PC-9 (cell line): ENCODE data around the gene GIT1. TPM values are rescaled to one million over a fixed set of nuclear protein-coding genes. Genes with fewer than 3 reads are reported as not detected.
A peak's percentile ranks its signal among the peaks of the same experiment; 100 is the strongest.

Experiments
- BruUV-seq: library from RNA; stranded (reverse); fragments of 400-500 nt; replicated peaks from 2 replicates; lab custom pipeline; 2021; lab: Mats Ljungman, UMichigan
- CTCF ChIA-PET: fragments of 300-600 bp; sonication (Branson Sonifier 250); formaldehyde crosslinking; loops from one replicate; lab custom pipeline; 2022; ENCODE audit warnings: antibody characterized with exemption; lab: Charles Lee
- POLR2A ChIA-PET: fragments of 300-600 bp; sonication (Branson Sonifier 250); formaldehyde crosslinking; loops from one replicate; lab custom pipeline; 2022; ENCODE audit warnings: antibody characterized with exemption; ENCODE audit not compliant: unreplicated experiment; lab: Charles Lee
- DNase-seq, 2 experiments: peaks; one replicate each; pipeline versions ENCODE4 v3.0.0 to v3.0.0-alpha.2; 2015 to 2022; ENCODE audit warnings: mixed read lengths in 1 of 2
- H2AFZ ChIP-seq: fragments of 200-600 bp; sonication (generic); 2 replicates; pipeline ENCODE4 v1.8.1; 2017; ENCODE audit warnings: antibody characterized with exemption
- H3F3A ChIP-seq: fragments of 200-600 bp; sonication (generic); 2 replicates; pipeline ENCODE4 v1.8.1; 2017; ENCODE audit warnings: antibody characterized with exemption, mild to moderate bottlenecking, low read depth; ENCODE audit not compliant: insufficient read depth
- H3K27ac ChIP-seq: fragments of 200-600 bp; sonication (generic); 2 replicates; pipeline ENCODE4 v1.6.1; 2016; ENCODE audit warnings: mixed run types
- H3K27me3 ChIP-seq: fragments of 200-600 bp; sonication (generic); 2 replicates; pipeline ENCODE4 v1.6.1; 2016; ENCODE audit warnings: low read depth, mixed run types; ENCODE audit not compliant: insufficient read depth
- H3K36me3 ChIP-seq: fragments of 200-600 bp; sonication (generic); 2 replicates; pipeline ENCODE4 v1.6.1; 2016; ENCODE audit warnings: low read depth, mixed run types
- H3K4me1 ChIP-seq: fragments of 200-600 bp; sonication (generic); replicated peaks from 2 replicates; pipeline ENCODE4 v1.6.1; 2016; ENCODE audit warnings: mixed run types; ENCODE audit not compliant: insufficient read depth
- H3K4me2 ChIP-seq: fragments of 200-600 bp; sonication (generic); 2 replicates; pipeline ENCODE4 v1.6.1; 2017; ENCODE audit warnings: mixed run types
- H3K4me3 ChIP-seq: fragments of 200-600 bp; sonication (generic); 2 replicates; pipeline ENCODE4 v1.6.1; 2016; ENCODE audit warnings: mixed run types
- H3K79me2 ChIP-seq: fragments of 200-600 bp; sonication (generic); 2 replicates; pipeline ENCODE4 v1.6.1; 2017; ENCODE audit warnings: low read depth, mixed run types
- H3K9me2 ChIP-seq: fragments of 200-600 bp; sonication (generic); 2 replicates; pipeline ENCODE4 v1.8.1; 2017; ENCODE audit warnings: mild to moderate bottlenecking; ENCODE audit not compliant: insufficient read depth
- H3K9me3 ChIP-seq: fragments of 200-600 bp; sonication (generic); 2 replicates; pipeline ENCODE4 v1.8.1; 2016; ENCODE audit warnings: low read depth; ENCODE audit not compliant: insufficient read depth
- H4K20me1 ChIP-seq: fragments of 200-600 bp; sonication (generic); 2 replicates; pipeline ENCODE4 v1.8.1; 2017; ENCODE audit not compliant: insufficient read depth
- EZH2 ChIP-seq: fragments of 200-600 bp; sonication (generic); IDR thresholded peaks from 2 replicates; pipeline ENCODE4 v1.8.0; 2017; ENCODE audit warnings: antibody characterized with exemption, low read depth
- intact Hi-C: fragments of 100-400 bp; cut with micrococcal nuclease; formaldehyde crosslinking; loops from one replicate; pipeline ENCODE4 v1.10.0; 2022; ENCODE audit not compliant: unreplicated experiment
- total RNA-seq: library from RNA; stranded (reverse); gene quantifications from 2 replicates; pipeline ENCODE4 v1.2.3, GENCODE V29; 2021
- TF ChIP-seq, protein P1 (sequence below): fragments of 200-600 bp; sonication (generic); conservative IDR thresholded peaks from 2 replicates; pipeline ENCODE4 v1.6.1; 2017; ENCODE audit warnings: mixed run types, antibody characterized with exemption, mild to moderate bottlenecking, moderate library complexity

GIT1 gene
- total RNA-seq, 1 experiment from 2014 or later, result 84.8 TPM

DNA sequence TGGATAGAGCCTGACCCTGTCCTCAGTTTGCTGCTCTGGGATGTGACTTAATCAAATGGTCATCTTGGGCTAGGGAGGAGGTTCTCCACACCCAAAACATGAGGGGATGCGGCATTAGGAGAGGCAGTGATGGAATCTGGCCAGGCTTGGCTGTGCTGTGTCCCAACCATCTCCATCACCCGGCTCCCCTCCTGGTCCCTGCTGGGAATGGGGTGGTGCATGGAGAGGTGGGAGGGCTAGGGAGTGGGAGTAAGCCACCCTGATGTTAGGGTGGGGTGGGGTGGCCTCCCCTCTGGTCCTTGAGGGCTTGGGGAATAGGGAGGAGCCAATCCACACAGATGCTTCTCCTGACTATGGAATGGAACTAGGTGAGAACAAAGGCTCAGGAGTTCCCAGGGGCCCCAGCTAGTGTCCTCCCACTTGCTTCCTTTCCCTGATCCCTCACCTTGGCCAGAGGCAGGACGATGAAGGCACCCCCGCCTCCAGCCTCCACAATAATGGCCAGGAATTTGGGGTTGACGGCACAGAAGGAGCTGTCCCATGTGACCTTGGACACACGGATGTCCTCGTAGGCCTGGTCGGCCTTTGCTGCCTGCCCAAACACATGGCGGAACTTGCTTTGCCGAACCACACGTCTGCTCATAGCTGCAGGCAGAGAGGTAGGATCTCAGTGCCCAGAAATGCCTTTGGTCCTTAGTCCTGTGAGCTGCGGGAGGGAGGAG lies 31.5 kb upstream of the GIT1 start:
- DNase-seq, result no peak
- no peaks in the 10 kb centered on the region for H3K36me3 ChIP-seq
- intact Hi-C loops, result no loop called here
- H3K9me2 ChIP-seq, result no peaks in the 10 kb centered on the region
- BruUV-seq, result no TSS peak
- H2AFZ ChIP-seq, result no peak overlapping the region
- H3F3A ChIP-seq, result peaks cover 15% of the 10 kb centered on the region; the same call in 1 of the 2 replicates
- H3K4me1 ChIP-seq, result peaks cover 58% of the 10 kb centered on the region
- CTCF ChIA-PET, result interaction anchor here (0.6 to 1.8 kb wide), 5 partner anchors 18 to 473 kb away, joined by 3 to 12 read pairs (median 5); no protein-coding TSS in a partner anchor
- peak overlapping the region; percentile 54; the same call in 1 of the 2 replicates for H3K4me2 ChIP-seq
- H4K20me1 ChIP-seq, result no peaks in the 10 kb centered on the region
- TF ChIP-seq, protein P1, sequence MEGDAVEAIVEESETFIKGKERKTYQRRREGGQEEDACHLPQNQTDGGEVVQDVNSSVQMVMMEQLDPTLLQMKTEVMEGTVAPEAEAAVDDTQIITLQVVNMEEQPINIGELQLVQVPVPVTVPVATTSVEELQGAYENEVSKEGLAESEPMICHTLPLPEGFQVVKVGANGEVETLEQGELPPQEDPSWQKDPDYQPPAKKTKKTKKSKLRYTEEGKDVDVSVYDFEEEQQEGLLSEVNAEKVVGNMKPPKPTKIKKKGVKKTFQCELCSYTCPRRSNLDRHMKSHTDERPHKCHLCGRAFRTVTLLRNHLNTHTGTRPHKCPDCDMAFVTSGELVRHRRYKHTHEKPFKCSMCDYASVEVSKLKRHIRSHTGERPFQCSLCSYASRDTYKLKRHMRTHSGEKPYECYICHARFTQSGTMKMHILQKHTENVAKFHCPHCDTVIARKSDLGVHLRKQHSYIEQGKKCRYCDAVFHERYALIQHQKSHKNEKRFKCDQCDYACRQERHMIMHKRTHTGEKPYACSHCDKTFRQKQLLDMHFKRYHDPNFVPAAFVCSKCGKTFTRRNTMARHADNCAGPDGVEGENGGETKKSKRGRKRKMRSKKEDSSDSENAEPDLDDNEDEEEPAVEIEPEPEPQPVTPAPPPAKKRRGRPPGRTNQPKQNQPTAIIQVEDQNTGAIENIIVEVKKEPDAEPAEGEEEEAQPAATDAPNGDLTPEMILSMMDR, result no peak
- no peak for TF ChIP-seq EZH2
- H3K27ac ChIP-seq, result no peak overlapping the region
- no peaks in the 10 kb centered on the region for H3K27me3 ChIP-seq
- H3K9me3 ChIP-seq, result no peaks in the 10 kb centered on the region
- H3K79me2 ChIP-seq, result no peaks in the 10 kb centered on the region
- no peak overlapping the region for H3K4me3 ChIP-seq
- POLR2A ChIA-PET, result interaction anchor here (0.5 to 1.0 kb wide), 5 partner anchors 29 to 909 kb away, joined by 3 to 4 read pairs (median 3); partner anchors contain the start of gene PROCA1

DNA sequence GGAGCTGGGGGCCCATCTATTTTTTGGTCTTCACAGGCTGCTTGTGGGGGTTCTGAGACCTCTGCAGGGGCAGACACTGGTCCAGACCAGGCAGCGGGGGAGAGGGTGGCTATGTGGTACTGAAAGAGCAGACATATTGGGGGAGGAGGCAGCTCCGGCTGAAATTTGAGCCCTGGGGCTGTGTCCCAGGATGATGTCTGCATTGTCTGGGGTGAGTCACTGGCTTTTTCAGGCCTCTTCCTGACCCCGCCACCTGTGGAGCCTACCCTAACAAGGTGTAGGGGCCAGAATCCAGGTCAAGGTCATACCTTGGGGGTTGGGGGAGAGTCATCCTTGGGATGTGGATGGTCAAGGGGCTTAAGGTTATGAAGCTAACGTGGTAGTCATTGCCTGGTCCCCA lies 30.8 kb upstream of the GIT1 start:
- Histone ChIP-seq H3K79me2 (no peaks in the 10 kb centered on the region), H3K9me2 (no peaks in the 10 kb centered on the region), H2AFZ (no peak overlapping the region), H3K4me2 (peak overlapping the region; percentile 54), H3K36me3 (no peaks in the 10 kb centered on the region), H3F3A (peaks cover 15% of the 10 kb centered on the region; the same call in 1 of the 2 replicates), H4K20me1 (no peaks in the 10 kb centered on the region), H3K27me3 (no peaks in the 10 kb centered on the region), H3K4me3 (no peak overlapping the region), H3K4me1 (peaks cover 53% of the 10 kb centered on the region), H3K9me3 (no peaks in the 10 kb centered on the region), H3K27ac (0 out of 2 replicates have a peak overlapping the region, but pooled peaks have one; percentile 9)
- ChIA-PET CTCF (interaction anchor here (0.6 to 1.8 kb wide), 3 partner anchors 19 to 473 kb away, joined by 3 to 12 read pairs (median 5); no protein-coding TSS in a partner anchor), POLR2A (interaction anchor here (0.9 kb wide), 1 partner anchor 89 kb away, joined by 3 read pairs; no protein-coding TSS in a partner anchor)
- DNase-seq, result peak; percentile 65 to 66
- intact Hi-C loops, result no loop called here
- TF ChIP-seq, protein P1, result no peak
- TF ChIP-seq EZH2, result no peak
- no TSS peak for BruUV-seq

DNA sequence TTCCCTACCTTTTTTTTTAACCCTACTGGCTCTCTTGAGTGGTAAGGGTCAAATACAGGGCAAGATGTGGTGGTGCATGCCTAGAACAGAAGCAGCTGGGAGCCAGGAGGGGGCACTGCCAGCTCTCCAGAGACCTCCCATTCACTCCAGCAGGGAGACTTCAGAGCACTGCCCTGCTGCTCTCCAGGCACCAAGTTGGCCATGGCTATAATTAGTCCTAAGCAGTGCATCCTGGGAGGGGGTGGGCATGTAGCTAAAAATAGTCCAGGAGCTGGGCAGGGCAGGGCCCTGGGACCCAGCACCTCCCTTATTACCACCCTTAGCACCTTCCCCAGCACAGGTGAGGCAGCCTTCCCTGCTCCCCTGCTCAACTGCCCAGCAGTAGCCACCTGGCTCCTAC lies 29.8 kb upstream of the GIT1 start:
- intact Hi-C loops, result no loop called here
- Histone ChIP-seq H3K27me3 (no peaks in the 10 kb centered on the region), H3K79me2 (no peaks in the 10 kb centered on the region), H3F3A (peaks cover 11% of the 10 kb centered on the region; the same call in 1 of the 2 replicates), H3K27ac (no peak overlapping the region), H3K4me1 (peaks cover 47% of the 10 kb centered on the region), H3K4me2 (peak overlapping the region; percentile 54; the same call in 1 of the 2 replicates), H3K4me3 (no peak overlapping the region), H3K36me3 (no peaks in the 10 kb centered on the region), H3K9me3 (no peaks in the 10 kb centered on the region), H4K20me1 (no peaks in the 10 kb centered on the region), H2AFZ (no peak overlapping the region), H3K9me2 (no peaks in the 10 kb centered on the region)
- no peak for TF ChIP-seq EZH2
- TF ChIP-seq, protein P1, result no peak; the same call in 1 of the 2 replicates
- CTCF ChIA-PET, result no interaction called here
- POLR2A ChIA-PET, result interaction anchor here (0.5 kb wide), 1 partner anchor 44 kb away, joined by 4 read pairs; no protein-coding TSS in a partner anchor
- BruUV-seq, result no TSS peak
- DNase-seq, result no peak
